Stomach (tissue), 9 donors: ENCODE data around the gene HLA-DMB. TPM values are rescaled to one million over a fixed set of nuclear protein-coding genes. Genes with fewer than 3 reads are reported as not detected.

Experiments used
- DNase-seq, 2 donors: peaks; one replicate each; pipeline versions ENCODE4 v3.0.0 to v3.0.0-alpha.2; 2013 to 2019
- H3K27ac ChIP-seq, 5 donors: fragments of 200-600 bp in 4 of 5; sonication (generic) in 4 of 5; one replicate each; pipeline ENCODE4 v1.5.1; 2013 to 2019; ENCODE audit warnings: mild to moderate bottlenecking in 1 of 5, moderate library complexity in 1 of 5
- H3K27me3 ChIP-seq, 3 donors: fragments of 200-600 bp; sonication (generic); one replicate each; pipeline ENCODE4 v1.5.1; 2017 to 2019; ENCODE audit warnings: mixed run types in 1 of 3
- H3K36me3 ChIP-seq, 4 donors: fragments of 200-600 bp; sonication (generic); 1 replicate in 3 of 4; 2 replicates in 1 of 4; pipeline ENCODE4 v1.5.1; 2016 to 2019
- H3K4me1 ChIP-seq, 4 donors: fragments of 200-600 bp; sonication (generic); one replicate each; pipeline ENCODE4 v1.5.1; 2016 to 2019
- H3K4me3 ChIP-seq, 4 donors: fragments of 200-600 bp; sonication (generic) in 3 of 4; one replicate each; pipeline ENCODE4 v1.5.1; 2016 to 2019; ENCODE audit warnings: mild to moderate bottlenecking in 1 of 4
- H3K9me3 ChIP-seq, 4 donors: fragments of 200-600 bp; sonication (generic); one replicate each; pipeline ENCODE4 v1.5.1; 2016 to 2019
- CTCF ChIP-seq, 7 experiments: fragments of 450-650 bp in 4 of 7; fragments of 200-600 bp in 3 of 7; sonication (generic) in 3 of 7; IDR thresholded peaks; one replicate each; pipeline ENCODE4 v1.5.1; 2016 to 2019; ENCODE audit warnings: antibody characterized with exemption in 7 of 7, control low read depth in 2 of 7, mild to moderate bottlenecking in 1 of 7
- EP300 ChIP-seq: sonication (generic); formaldehyde crosslinking; IDR thresholded peaks from one replicate; pipeline ENCODE4 v1.6.1; 2017; ENCODE audit warnings: antibody characterized with exemption
- POLR2A ChIP-seq, 4 donors: fragments of 450-650 bp; IDR thresholded peaks; one replicate each; pipeline ENCODE4 v1.6.1; 2016; ENCODE audit warnings: antibody characterized with exemption in 4 of 4, control low read depth in 2 of 4, mild to moderate bottlenecking in 1 of 4, moderate library complexity in 1 of 4
- POLR2AphosphoS5 ChIP-seq, 3 donors: sonication (generic); formaldehyde crosslinking; IDR thresholded peaks; one replicate each; pipeline ENCODE4 v1.6.1; 2016; ENCODE audit warnings: antibody characterized with exemption in 3 of 3
- WGBS, 5 donors: extraction: QIAGEN DNeasy Blood & Tissue Kit in 3 of 5; methylation state at CpG; one replicate each; pipeline versions ENCODE4 v1.1.5 to v1.1.7; 2013 to 2018; 5-methylcytosine and 5-hydroxymethylcytosine counted together
- intact Hi-C: fragments of 100-400 bp; cut with DNase I; formaldehyde crosslinking; loops from one replicate; pipeline ENCODE4 v1.15.1; 2023; ENCODE audit warnings: low total_unique reads
- polyA plus RNA-seq, 3 donors: library from polyadenylated mRNA; stranded (reverse); fragments of 200-250 nt; gene quantifications; one replicate each; pipeline ENCODE4 v1.2.3, GENCODE V29; 2013
- total RNA-seq, 5 donors: library from RNA; depleted of rRNA; stranded (reverse); fragments of >200 nt; gene quantifications; one replicate each; pipeline versions ENCODE4 v1.1.0 to v1.2.3, GENCODE V29; 2014 to 2016
- donor health status: healthy with polysubstance abuse.
- donor health status: Bipolar disorder and iron deficiency.
- donor health status: healthy.

Gene HLA-DMB
- total and polyA plus RNA-seq, 8 donors, result 7.6 to 27.1 (median 11.8) TPM; not detected in 1

- no peak for DNase-seq
- peaks cover 60 to 75% (median 68%) of the 10 kb centered on the region in 4 donors for H3K4me1 ChIP-seq
- H3K9me3 ChIP-seq, result no peaks in the 10 kb centered on the region
- H3K27ac ChIP-seq, result peak overlapping the region in 1 of 5 donors; percentile 24
- no peak for TF ChIP-seq CTCF (IDR thresholded peaks at IDR 0.05)
- TF ChIP-seq POLR2A (IDR thresholded peaks at IDR 0.05), result no peak
- TF ChIP-seq EP300, result no peak
- TF ChIP-seq POLR2AphosphoS5 (IDR thresholded peaks at IDR 0.05), result no peak
- intact Hi-C loops, result no loop called here
- peaks cover 85 to 94% (median 90%) of the 10 kb centered on the region in 4 donors for H3K36me3 ChIP-seq
- peak overlapping the region in 2 of 4 donors; percentile 93 to 99 for H3K4me3 ChIP-seq
- no peaks in the 10 kb centered on the region for H3K27me3 ChIP-seq
- 47 to 77% (median 64%) methylated on average over 7 of the region's 7 CpGs for WGBS, 5 donors
These were observed 35.7 kb upstream of the HLA-DMB start for GRCh38 chr6:32976334-32977069.

- no peak for DNase-seq
- H3K9me3 ChIP-seq, result no peaks in the 10 kb centered on the region
- whole genome bisulfite sequencing, 5 donors, result 31 to 57% (median 40%) methylated on average over 2 of the region's 2 CpGs
- intact Hi-C loops, result no loop called here
- peak overlapping the region in 1 of 5 donors; percentile 24 for H3K27ac ChIP-seq
- peaks cover 56 to 69% (median 64%) of the 10 kb centered on the region in 4 donors for H3K4me1 ChIP-seq
- peaks cover 78 to 88% (median 84%) of the 10 kb centered on the region in 4 donors for H3K36me3 ChIP-seq
- H3K27me3 ChIP-seq, result no peaks in the 10 kb centered on the region
- H3K4me3 ChIP-seq, result peak overlapping the region in 2 of 4 donors; percentile 93 to 99
- TF ChIP-seq CTCF (IDR thresholded peaks at IDR 0.05) (no peak), POLR2A (IDR thresholded peaks at IDR 0.05) (no peak), POLR2AphosphoS5 (IDR thresholded peaks at IDR 0.05) (no peak), EP300 (no peak)
These were observed 35.1 kb upstream of the HLA-DMB start for GRCh38 chr6:32975886-32976285.

- WGBS, 5 donors, result 3 to 9% (median 4%) methylated on average over 14 of the region's 14 CpGs
- peak overlapping the region in 3 of 5 donors; percentile 52 to 99 (median 99) for H3K27ac ChIP-seq
- intact Hi-C loops, result no loop called here
- H3K27me3 ChIP-seq, result no peaks in the 10 kb centered on the region
- H3K4me1 ChIP-seq, result peaks cover 45 to 58% (median 53%) of the 10 kb centered on the region in 4 donors
- peaks cover 67 to 76% (median 72%) of the 10 kb centered on the region in 4 donors for H3K36me3 ChIP-seq
- TF ChIP-seq POLR2A (IDR thresholded peaks at IDR 0.05) (no peak), EP300 (no peak), POLR2AphosphoS5 (IDR thresholded peaks at IDR 0.05) (no peak), CTCF (IDR thresholded peaks at IDR 0.05) (no peak)
- no peak for DNase-seq
- H3K4me3 ChIP-seq, result peak overlapping the region; percentile 79 to 99 (median 94)
- no peaks in the 10 kb centered on the region for H3K9me3 ChIP-seq
These were observed 33.9 kb upstream of the HLA-DMB start for GRCh38 chr6:32974541-32975308.

- 0 to 1% (median 1%) methylated on average over 4 of the region's 4 CpGs for WGBS, 5 donors
- Histone ChIP-seq H3K27me3 (no peaks in the 10 kb centered on the region), H3K4me1 (peaks cover 41 to 50% (median 47%) of the 10 kb centered on the region in 4 donors), H3K36me3 (peaks cover 59 to 68% (median 65%) of the 10 kb centered on the region in 4 donors), H3K4me3 (peak overlapping the region; percentile 79 to 99 (median 94)), H3K27ac (peak overlapping the region in 4 of 5 donors; percentile 99 to 100 (median 100)), H3K9me3 (no peaks in the 10 kb centered on the region)
- DNase-seq, result peak in 1 of 2 donors; percentile 72
- intact Hi-C loops, result no loop called here
- TF ChIP-seq CTCF (IDR thresholded peaks at IDR 0.05) (no peak), POLR2A (IDR thresholded peaks at IDR 0.05) (no peak), POLR2AphosphoS5 (IDR thresholded peaks at IDR 0.05) (no peak), EP300 (no peak)
These were observed 33.1 kb upstream of the HLA-DMB start for GRCh38 chr6:32974016-32974333.
